BE2C (cell line): ENCODE results near the gene RNF215.

Source experiments
- DNase-seq: peaks from one replicate; pipeline ENCODE4 v3.0.0-alpha.2; 2020
- H3K27me3 ChIP-seq: fragments of 250-450 bp; sonication (Bioruptor Pico); 2 replicates; pipeline ENCODE4 v1.5.1; 2020; ENCODE audit warnings: mild to moderate bottlenecking
- H3K36me3 ChIP-seq: fragments of 250-450 bp; sonication (Bioruptor Pico); 2 replicates; pipeline ENCODE4 v1.5.1; 2020; ENCODE audit warnings: mild to moderate bottlenecking
- H3K4me1 ChIP-seq: fragments of 250-450 bp; sonication (Bioruptor Pico); 2 replicates; pipeline ENCODE4 v1.5.1; 2020
- H3K4me3 ChIP-seq: 2 replicates; pipeline ENCODE4 v1.5.1; 2011; ENCODE audit warnings: low read depth, low read length
- H3K9me3 ChIP-seq: fragments of 250-450 bp; sonication (Bioruptor Pico); 2 replicates; pipeline ENCODE4 v1.5.1; 2020
- TF ChIP-seq, protein P1 (sequence below): IDR thresholded peaks from 2 replicates; pipeline ENCODE4 v1.5.1; 2012; ENCODE audit warnings: mild to moderate bottlenecking, low read depth, low read length

Gene RNF215

DNA sequence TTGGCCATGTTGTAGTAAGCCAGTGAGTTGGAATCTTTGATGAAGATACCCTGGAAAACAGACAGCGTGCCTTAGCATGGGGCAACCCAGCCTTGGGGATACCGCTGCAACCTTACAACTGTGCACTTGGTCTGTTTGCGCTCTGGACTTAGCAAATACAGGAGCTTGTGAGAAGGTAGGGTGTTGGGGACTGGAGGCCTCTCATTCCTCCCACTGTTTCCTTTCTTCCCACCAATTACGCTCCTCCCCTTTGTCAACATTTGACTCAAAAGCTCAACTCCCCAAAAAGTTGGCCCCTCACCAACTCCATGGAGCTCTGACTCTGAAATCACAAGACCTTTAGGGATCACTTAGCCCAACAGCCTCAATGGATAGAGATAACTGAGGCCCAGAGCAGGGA, 52.6 kb downstream of the RNF215 start:
- Histone ChIP-seq H3K27me3 (no peaks in the 10 kb centered on the region), H3K4me3 (no peak overlapping the region), H3K9me3 (no peaks in the 10 kb centered on the region), H3K36me3 (peaks cover 82% of the 10 kb centered on the region), H3K4me1 (no peaks in the 10 kb centered on the region)
- TF ChIP-seq, protein P1, sequence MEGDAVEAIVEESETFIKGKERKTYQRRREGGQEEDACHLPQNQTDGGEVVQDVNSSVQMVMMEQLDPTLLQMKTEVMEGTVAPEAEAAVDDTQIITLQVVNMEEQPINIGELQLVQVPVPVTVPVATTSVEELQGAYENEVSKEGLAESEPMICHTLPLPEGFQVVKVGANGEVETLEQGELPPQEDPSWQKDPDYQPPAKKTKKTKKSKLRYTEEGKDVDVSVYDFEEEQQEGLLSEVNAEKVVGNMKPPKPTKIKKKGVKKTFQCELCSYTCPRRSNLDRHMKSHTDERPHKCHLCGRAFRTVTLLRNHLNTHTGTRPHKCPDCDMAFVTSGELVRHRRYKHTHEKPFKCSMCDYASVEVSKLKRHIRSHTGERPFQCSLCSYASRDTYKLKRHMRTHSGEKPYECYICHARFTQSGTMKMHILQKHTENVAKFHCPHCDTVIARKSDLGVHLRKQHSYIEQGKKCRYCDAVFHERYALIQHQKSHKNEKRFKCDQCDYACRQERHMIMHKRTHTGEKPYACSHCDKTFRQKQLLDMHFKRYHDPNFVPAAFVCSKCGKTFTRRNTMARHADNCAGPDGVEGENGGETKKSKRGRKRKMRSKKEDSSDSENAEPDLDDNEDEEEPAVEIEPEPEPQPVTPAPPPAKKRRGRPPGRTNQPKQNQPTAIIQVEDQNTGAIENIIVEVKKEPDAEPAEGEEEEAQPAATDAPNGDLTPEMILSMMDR: no peak
- DNase-seq: no peak

DNA sequence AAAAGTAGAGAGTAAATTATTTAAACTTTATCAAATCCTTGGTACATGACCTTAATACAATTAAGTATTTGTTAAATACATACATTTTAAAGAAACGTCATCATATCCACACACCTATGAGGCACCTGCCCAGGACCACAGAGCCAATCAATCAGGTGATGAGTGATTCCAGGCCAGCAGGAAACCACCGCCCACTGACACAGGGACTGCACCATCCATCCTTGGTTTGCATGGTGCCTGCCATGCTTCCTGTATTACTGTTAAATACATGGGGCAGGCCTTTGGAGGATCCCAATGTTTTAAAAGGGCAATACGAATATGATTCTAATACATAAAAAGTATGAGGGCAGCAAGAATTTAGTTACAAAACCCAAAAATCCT, 53.5 kb downstream of the RNF215 start:
- Histone ChIP-seq H3K27me3 (no peaks in the 10 kb centered on the region), H3K4me1 (no peaks in the 10 kb centered on the region), H3K4me3 (no peak overlapping the region), H3K36me3 (peaks cover 72% of the 10 kb centered on the region), H3K9me3 (no peaks in the 10 kb centered on the region)
- TF ChIP-seq, protein P1: no peak
- no peak for DNase-seq

DNA sequence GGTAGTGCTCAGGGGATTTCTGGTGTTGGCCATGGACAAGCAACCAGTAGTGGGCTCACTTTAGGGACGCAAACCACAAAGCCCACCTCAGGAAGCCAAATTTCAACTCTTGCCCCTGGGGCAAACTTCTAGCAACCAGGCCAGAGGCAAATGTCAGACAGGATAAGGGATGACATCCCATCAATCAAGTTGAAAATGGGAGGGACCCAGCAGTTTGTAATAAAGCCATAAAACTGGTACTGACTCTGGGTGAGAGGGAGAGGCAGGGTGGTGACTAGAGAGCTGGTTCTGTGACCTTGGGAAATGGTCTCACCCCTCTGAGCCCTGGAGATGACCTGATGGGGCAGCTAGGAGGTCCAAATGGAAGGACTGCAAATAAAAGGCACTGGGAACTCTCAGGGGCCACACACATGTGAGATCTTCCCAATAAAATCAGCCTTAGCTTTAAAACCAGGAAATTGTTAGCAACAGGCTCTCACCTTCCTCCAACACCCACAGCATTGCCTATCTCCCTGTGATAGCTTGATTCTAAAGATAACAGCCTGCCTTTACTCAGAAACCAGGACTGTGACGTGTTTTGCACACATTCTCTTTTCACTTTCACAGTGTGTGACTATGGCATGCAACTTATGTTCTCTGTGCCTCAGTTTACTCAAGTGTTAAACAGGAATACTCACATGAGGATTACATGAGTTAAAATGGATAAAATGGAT, 54.1 kb downstream of the RNF215 start:
- Histone ChIP-seq H3K27me3 (no peaks in the 10 kb centered on the region), H3K4me1 (no peaks in the 10 kb centered on the region), H3K36me3 (peaks cover 67% of the 10 kb centered on the region), H3K4me3 (no peak overlapping the region), H3K9me3 (no peaks in the 10 kb centered on the region)
- TF ChIP-seq, protein P1: no peak
- no peak for DNase-seq

DNA sequence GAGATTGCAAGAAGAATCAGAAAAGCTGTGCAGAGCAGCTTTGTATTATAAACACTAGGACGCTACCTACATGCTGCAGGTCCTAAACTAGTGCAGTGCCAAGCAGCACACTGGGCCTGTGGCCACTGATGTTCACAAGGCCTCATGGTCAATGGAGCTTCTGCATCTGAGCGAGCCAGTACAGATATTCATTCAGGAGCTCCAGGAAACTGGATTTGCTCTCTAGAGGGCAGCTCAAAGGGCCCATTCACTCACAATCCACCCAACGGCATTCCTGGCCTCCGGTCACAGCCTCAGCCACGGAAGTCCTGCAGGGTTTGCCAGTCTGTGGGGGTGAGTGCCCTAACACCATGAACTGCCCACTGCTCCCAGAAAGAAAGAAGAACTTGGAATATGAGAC, 54.7 kb downstream of the RNF215 start:
- DNase-seq: no peak
- H3K36me3 ChIP-seq: peaks cover 61% of the 10 kb centered on the region

More for the DNA sequence above, 54.7 kb downstream of the RNF215 start:
- Histone ChIP-seq H3K9me3 (no peaks in the 10 kb centered on the region), H3K4me3 (no peak overlapping the region), H3K4me1 (peaks cover 2% of the 10 kb centered on the region; the same call in 1 of the 2 replicates), H3K27me3 (no peaks in the 10 kb centered on the region)
- TF ChIP-seq, protein P1: no peak
